ENCODE data around the gene WFIKKN1. TPM values are rescaled to one million over a fixed set of nuclear protein-coding genes. Genes with fewer than 3 reads are reported as not detected.

WFIKKN1 gene
- total RNA-seq, 1 donor from 2014 or later = 0.89 TPM

DNA sequence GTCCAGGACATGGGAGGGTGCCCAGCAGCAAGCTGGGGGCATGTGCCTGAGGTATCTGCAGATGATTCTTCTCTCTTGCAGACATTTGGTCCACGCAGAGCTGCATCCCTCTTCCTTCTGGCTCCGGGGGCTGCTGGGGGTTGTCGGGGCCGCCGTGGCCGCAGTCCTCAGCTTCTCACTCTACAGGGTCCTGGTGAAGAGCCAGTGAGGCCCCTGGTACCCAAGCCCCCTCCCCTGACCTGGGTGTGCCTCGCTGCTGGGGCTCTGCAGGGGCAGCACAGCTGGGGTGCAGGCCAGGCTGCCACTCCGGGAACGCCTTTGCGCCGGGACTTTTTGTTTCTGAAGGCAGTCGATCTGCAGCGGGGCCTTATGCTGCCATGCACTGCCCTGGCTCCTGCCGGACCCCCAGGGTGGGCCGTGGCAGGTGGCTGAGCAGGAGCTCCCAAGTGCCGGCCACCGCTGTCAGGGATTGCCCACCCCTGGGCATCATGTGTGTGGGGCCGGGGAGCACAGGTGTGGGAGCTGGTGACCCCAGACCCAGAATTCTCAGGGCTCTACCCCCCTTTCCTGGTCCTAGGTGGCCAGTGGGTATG is 42.7 kb downstream of the WFIKKN1 start:
- TF ChIP-seq, protein P1, sequence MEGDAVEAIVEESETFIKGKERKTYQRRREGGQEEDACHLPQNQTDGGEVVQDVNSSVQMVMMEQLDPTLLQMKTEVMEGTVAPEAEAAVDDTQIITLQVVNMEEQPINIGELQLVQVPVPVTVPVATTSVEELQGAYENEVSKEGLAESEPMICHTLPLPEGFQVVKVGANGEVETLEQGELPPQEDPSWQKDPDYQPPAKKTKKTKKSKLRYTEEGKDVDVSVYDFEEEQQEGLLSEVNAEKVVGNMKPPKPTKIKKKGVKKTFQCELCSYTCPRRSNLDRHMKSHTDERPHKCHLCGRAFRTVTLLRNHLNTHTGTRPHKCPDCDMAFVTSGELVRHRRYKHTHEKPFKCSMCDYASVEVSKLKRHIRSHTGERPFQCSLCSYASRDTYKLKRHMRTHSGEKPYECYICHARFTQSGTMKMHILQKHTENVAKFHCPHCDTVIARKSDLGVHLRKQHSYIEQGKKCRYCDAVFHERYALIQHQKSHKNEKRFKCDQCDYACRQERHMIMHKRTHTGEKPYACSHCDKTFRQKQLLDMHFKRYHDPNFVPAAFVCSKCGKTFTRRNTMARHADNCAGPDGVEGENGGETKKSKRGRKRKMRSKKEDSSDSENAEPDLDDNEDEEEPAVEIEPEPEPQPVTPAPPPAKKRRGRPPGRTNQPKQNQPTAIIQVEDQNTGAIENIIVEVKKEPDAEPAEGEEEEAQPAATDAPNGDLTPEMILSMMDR (IDR thresholded peaks at IDR 0.05; ENCODE audit: insufficient read depth, low read depth, low read length) = no peak
- TF ChIP-seq EZH2 (IDR thresholded peaks at IDR 0.05; ENCODE audit: insufficient read depth, low read length) = no peak
- Mint-ChIP-seq H3K36me3 (ENCODE audit: low read depth, unreplicated experiment) (peaks cover 2% of the 10 kb centered on the region), H3K27me3 (ENCODE audit: low read depth, unreplicated experiment) (no peaks in the 10 kb centered on the region), H3K4me3 (ENCODE audit: unreplicated experiment) (no peak overlapping the region), H3K9me3 (ENCODE audit: unreplicated experiment) (no peaks in the 10 kb centered on the region), H3K27ac (ENCODE audit: unreplicated experiment) (no peak overlapping the region), H3K4me1 (ENCODE audit: low read depth, unreplicated experiment) (peaks cover 2% of the 10 kb centered on the region)
- no peaks in the 10 kb centered on the region for H3K9me3 ChIP-seq (ENCODE audit: insufficient read depth, low read depth, low read length)
- H3K27me3 ChIP-seq (ENCODE audit: insufficient read depth, low read length) = no peaks in the 10 kb centered on the region
- H3K79me2 ChIP-seq (ENCODE audit: insufficient read depth, low read length) = peaks cover 29% of the 10 kb centered on the region
- H3K27ac ChIP-seq (ENCODE audit: low read depth, low read length) = no peak overlapping the region
- no peak overlapping the region for H3K9ac ChIP-seq (ENCODE audit: low read length)
- H3K4me2 ChIP-seq (ENCODE audit: low read length) = no peak overlapping the region
- no peak overlapping the region for H3K4me3 ChIP-seq (ENCODE audit: insufficient read depth, low read depth, low read length)
- no peaks in the 10 kb centered on the region for H3K36me3 ChIP-seq (ENCODE audit: insufficient read depth, low read length)
- FAIRE-seq = no peak
- DNase-seq (ENCODE audit: low read depth) = no peak
- peaks cover 59% of the 10 kb centered on the region for H4K20me1 ChIP-seq (ENCODE audit: insufficient read depth, low read length)
- no peak overlapping the region for H2AFZ ChIP-seq (ENCODE audit: low read depth, low read length)
- H3K4me1 ChIP-seq (ENCODE audit: insufficient read depth, low read length) = peaks cover 11% of the 10 kb centered on the region

DNA sequence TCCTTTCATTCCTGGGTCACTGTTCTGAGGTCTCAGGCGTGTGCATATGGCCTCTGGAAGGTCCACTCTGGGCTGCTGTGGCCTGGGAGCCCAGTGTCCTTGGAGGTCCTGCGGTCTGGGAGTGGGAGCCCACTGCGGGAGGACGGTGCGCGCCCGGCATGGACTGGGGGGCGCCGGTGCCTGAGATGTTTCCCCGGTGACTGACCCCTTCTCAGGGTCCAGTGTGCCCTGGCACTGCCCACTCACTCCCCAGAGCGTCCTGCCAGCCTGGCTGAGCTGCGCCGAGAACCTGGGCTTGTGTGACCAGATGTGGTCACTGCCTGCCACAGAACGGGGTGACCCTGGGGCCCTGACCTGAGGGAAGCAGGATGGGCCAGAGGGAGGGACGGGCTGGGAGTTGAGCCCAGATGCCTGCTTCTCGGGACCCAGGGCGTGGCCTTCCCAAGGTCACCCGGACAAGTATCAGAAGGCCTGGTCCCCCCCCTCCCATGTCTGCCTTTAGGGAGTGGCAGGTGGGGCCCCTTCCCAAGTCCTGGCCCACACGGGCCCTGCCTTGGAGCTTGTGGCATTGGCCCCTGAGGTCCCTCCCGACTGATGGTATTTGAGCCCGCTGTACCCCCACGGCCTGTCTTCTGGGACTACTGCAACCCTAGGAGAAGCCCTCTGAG is 43.6 kb downstream of the WFIKKN1 start:
- Histone ChIP-seq H3K79me2 (ENCODE audit: insufficient read depth, low read length) (peaks cover 20% of the 10 kb centered on the region), H3K9ac (ENCODE audit: low read length) (no peak overlapping the region), H3K27me3 (ENCODE audit: insufficient read depth, low read length) (no peaks in the 10 kb centered on the region), H2AFZ (ENCODE audit: low read depth, low read length) (no peak overlapping the region), H3K27ac (ENCODE audit: low read depth, low read length) (no peak overlapping the region), H3K4me3 (ENCODE audit: insufficient read depth, low read depth, low read length) (no peak overlapping the region), H3K9me3 (ENCODE audit: insufficient read depth, low read depth, low read length) (no peaks in the 10 kb centered on the region), H3K36me3 (ENCODE audit: insufficient read depth, low read length) (no peaks in the 10 kb centered on the region), H3K4me1 (ENCODE audit: insufficient read depth, low read length) (peaks cover 7% of the 10 kb centered on the region), H3K4me2 (ENCODE audit: low read length) (no peak overlapping the region), H4K20me1 (ENCODE audit: insufficient read depth, low read length) (peaks cover 53% of the 10 kb centered on the region)
- Mint-ChIP-seq H3K27ac (ENCODE audit: unreplicated experiment) (no peak overlapping the region), H3K36me3 (ENCODE audit: low read depth, unreplicated experiment) (peaks cover 2% of the 10 kb centered on the region), H3K9me3 (ENCODE audit: unreplicated experiment) (no peaks in the 10 kb centered on the region), H3K4me3 (ENCODE audit: unreplicated experiment) (no peak overlapping the region), H3K27me3 (ENCODE audit: low read depth, unreplicated experiment) (no peaks in the 10 kb centered on the region), H3K4me1 (ENCODE audit: low read depth, unreplicated experiment) (peaks cover 2% of the 10 kb centered on the region)
- FAIRE-seq (no peak), DNase-seq (ENCODE audit: low read depth) (no peak)
- no peak for TF ChIP-seq EZH2 (IDR thresholded peaks at IDR 0.05; ENCODE audit: insufficient read depth, low read length)
- TF ChIP-seq, protein P1 (IDR thresholded peaks at IDR 0.05; ENCODE audit: insufficient read depth, low read depth, low read length) = no peak
